Measurements from ENCODE around the gene GLYAT.

GLYAT gene

DNA sequence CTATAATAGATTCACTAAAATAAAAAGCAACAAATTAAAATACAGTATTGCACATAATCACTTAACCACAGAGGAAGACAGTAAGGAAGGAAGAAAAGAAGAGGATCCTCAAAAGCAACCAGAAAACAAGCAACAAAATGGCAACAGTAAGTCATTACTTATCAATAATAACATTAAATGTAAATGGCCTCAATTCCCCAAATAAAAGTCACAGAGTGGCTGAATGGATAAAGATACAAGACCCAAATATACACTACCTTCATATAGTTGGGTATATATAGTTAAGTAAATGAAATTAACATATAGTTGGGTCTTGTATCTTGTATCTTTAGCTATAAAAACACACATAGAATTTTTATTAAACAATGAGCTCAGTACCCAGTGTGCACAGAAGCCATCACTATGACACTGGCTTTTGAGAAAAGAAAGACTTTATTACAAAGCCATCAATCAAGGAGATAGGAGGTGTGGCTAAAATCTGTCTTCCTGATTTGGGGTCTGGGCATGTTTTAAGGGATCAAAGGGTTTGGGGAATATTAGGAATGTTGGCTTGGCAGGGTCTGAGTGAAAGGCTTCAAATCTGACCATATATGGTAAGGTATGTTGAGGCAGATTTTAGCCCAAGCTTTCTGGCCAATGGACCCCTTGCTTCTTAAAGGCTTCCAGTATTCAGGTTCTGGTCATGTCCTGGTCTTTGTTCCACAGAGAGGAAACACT, 13.4 kb upstream of the GLYAT start:
- no peak for DNase-seq (ENCODE audit: insufficient read length, low spot score)
- no peak for FAIRE-seq
- TF ChIP-seq, protein P1, sequence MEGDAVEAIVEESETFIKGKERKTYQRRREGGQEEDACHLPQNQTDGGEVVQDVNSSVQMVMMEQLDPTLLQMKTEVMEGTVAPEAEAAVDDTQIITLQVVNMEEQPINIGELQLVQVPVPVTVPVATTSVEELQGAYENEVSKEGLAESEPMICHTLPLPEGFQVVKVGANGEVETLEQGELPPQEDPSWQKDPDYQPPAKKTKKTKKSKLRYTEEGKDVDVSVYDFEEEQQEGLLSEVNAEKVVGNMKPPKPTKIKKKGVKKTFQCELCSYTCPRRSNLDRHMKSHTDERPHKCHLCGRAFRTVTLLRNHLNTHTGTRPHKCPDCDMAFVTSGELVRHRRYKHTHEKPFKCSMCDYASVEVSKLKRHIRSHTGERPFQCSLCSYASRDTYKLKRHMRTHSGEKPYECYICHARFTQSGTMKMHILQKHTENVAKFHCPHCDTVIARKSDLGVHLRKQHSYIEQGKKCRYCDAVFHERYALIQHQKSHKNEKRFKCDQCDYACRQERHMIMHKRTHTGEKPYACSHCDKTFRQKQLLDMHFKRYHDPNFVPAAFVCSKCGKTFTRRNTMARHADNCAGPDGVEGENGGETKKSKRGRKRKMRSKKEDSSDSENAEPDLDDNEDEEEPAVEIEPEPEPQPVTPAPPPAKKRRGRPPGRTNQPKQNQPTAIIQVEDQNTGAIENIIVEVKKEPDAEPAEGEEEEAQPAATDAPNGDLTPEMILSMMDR (IDR thresholded peaks at IDR 0.05; ENCODE audit: insufficient read depth, missing control alignments): no peak

DNA sequence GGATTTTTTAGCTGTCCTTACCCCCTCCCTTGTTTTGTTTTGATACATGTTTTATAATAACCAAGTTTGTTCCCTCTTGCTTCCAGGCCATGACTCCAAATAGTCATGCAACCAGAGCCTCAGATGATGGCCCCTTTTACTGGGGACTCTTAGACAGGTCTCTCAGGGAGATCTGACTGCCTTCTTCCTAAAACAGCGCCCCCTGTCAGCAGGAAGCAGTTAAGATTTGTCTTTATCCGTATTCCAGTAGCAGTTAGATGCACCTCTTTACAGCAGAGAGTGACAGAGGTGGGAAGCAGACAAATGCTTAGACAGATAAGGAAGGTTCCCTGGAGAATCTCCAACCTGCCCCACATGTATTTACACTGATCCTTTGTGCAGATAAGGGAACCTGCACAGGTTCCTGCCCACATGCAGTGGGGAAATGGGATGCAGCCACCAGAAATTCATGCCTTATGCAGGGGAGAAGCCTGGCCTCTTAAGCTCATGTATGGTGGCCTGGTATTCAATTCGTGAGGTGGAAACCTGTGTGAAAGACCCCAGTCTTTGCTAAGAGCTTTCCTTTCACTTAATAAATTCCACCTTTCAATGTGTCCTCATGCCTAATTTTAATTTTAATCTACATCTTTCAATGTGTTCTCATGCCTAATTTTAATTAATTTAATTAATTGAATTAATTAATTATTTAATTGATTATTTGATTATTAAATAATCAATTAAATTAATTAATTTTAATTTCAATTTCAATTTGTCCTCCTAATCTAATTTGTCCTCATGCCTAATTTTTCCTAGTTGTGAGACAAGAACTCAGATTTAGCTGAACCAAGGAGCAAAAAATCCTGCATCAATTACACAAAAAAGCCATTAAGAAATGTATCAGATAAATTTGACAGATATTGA, 11.5 kb upstream of the GLYAT start:
- FAIRE-seq (no peak), DNase-seq (ENCODE audit: insufficient read length, low spot score) (no peak)
- TF ChIP-seq, protein P1 (IDR thresholded peaks at IDR 0.05; ENCODE audit: insufficient read depth, missing control alignments): no peak

DNA sequence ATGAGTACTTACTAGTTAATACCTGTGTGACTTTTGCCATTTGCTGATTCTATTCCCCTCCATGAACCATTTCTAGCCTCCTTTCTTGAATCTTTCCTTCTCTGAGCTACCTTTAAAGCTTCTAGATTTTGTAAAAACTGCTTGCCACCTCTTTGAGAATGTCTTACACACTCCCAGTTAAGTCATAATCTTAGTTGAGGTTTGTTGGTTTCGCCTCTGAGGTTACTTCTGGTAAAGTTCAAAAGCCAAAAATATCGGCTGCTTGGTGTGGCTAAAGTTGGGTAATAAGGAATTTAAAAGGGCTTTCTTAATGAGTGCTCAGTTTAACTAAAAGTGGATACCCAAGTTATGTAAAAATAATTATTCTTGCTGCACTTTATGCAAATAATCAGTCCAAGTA, 10.4 kb upstream of the GLYAT start:
- DNase-seq (ENCODE audit: insufficient read length, low spot score) (no peak), FAIRE-seq (no peak)
- TF ChIP-seq, protein P1 (IDR thresholded peaks at IDR 0.05; ENCODE audit: insufficient read depth, missing control alignments): no peak

DNA sequence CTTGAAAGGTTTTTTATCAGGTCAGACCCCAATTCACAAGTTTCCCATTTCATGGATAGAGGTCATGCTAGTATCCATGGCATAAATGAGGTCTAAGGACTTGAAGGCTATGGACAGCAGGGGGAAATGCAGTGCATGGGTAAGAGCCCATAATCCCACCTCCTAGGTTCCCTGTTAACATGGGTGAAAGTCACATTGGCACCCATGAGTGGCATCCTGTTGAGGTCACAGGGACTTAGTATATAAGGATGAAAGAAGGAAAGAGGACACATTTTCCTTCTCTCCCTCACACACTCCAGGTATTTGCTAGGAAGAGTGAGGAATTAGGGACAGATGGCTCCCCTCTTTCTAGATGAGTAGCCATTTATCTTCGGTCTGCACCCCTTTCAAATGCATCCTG, 9.4 kb upstream of the GLYAT start:
- FAIRE-seq: no peak
- TF ChIP-seq, protein P1 (IDR thresholded peaks at IDR 0.05; ENCODE audit: insufficient read depth, missing control alignments): no peak
- DNase-seq (ENCODE audit: insufficient read length, low spot score): no peak

DNA sequence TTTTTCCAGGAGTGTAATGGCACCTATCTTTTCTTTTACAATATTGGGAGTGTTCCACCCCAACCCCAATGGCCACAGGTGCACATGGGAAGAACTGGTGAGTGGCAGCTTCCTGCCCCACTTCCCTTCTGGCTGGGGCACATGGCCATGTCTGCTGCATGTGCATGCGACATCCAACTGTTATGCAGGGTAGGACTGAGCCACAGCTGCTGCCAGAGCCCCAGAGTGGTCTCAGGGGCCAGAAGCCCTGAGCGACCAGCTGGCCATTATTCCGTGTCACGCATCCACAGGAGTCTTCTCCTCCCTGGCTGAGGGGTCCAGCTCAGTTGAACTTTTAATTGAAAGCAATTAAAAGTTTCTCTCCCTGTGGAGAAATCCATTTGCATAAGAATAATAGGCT, 8.7 kb upstream of the GLYAT start:
- TF ChIP-seq, protein P1 (IDR thresholded peaks at IDR 0.05; ENCODE audit: insufficient read depth, missing control alignments): no peak
- DNase-seq (ENCODE audit: insufficient read length, low spot score) (no peak), FAIRE-seq (no peak)

DNA sequence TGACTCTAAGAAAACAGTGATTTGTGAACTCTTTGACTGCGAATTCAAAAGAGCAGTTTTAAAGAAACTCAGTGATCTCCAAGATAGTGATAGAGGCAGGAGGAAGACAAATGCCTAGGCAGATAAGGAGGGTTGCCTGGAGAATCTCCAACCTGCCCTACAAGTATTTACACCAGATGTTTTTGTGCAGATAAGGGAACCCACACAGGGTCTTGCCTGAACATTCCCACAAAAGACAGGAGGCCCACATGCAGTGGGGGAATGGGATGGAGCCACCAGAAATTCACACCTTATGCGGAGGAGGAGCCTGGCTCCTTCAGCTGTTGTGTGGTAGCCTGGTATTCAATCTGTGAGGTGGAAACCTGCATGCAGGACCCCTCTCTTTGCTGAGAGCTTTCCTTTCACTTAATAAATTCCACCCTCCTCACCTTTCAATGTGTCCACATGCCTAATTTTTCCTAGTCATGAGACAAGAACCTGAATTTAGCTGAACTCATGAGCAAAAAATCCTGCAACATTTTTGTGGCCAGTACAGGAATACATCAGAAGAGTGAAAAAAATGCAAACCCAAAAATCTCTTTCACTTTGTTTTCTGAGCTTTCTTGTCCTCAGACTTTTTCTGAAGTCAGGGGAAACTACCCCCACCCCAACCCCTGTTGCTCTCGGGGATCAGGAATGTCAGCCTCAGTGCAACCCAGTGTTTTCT, 8.1 kb upstream of the GLYAT start:
- TF ChIP-seq, protein P1 (IDR thresholded peaks at IDR 0.05; ENCODE audit: insufficient read depth, missing control alignments): no peak
- FAIRE-seq (no peak), DNase-seq (ENCODE audit: insufficient read length, low spot score) (no peak)
